Liver (tissue), 9 donors: ENCODE results near the gene GAN. TPM values are rescaled to one million over a fixed set of nuclear protein-coding genes. Genes with fewer than 3 reads are reported as not detected.

Experiments
- DNase-seq: peaks from one replicate; pipeline ENCODE4 v3.0.0-alpha.2; 2017; ENCODE audit warnings: low spot score
- H3K27ac ChIP-seq, 2 donors: one replicate each; pipeline ENCODE4 v1.7.0; 2013; ENCODE audit warnings: inconsistent platforms in 2 of 2, low read length in 2 of 2, control low read depth in 1 of 2, low read depth in 1 of 2, mild to moderate bottlenecking in 1 of 2
- H3K27me3 ChIP-seq, 4 donors: one replicate each; pipeline versions ENCODE4 v1.6.1 to v1.7.0; 2013; ENCODE audit warnings: low read length in 3 of 4, inconsistent platforms in 1 of 4, mild to moderate bottlenecking in 1 of 4, moderate library complexity in 1 of 4; ENCODE audit not compliant: control insufficient read depth in 4 of 4, insufficient read depth in 4 of 4
- H3K36me3 ChIP-seq, 4 donors: one replicate each; pipeline versions ENCODE4 v1.6.1 to v1.7.0; 2013; ENCODE audit warnings: low read length in 3 of 4, mild to moderate bottlenecking in 3 of 4, low read depth in 1 of 4, moderate library complexity in 1 of 4; ENCODE audit not compliant: control insufficient read depth in 4 of 4, insufficient read depth in 3 of 4
- H3K4me1 ChIP-seq, 4 donors: one replicate each; pipeline versions ENCODE4 v1.6.1 to v1.7.0; 2013; ENCODE audit warnings: low read length in 3 of 4, mild to moderate bottlenecking in 3 of 4, moderate library complexity in 1 of 4; ENCODE audit not compliant: control insufficient read depth in 4 of 4, insufficient read depth in 4 of 4
- H3K4me3 ChIP-seq, 3 donors: one replicate each; pipeline versions ENCODE4 v1.6.1 to v1.7.0; 2013; ENCODE audit warnings: low read length in 3 of 3, control low read depth in 1 of 3, low read depth in 1 of 3, mild to moderate bottlenecking in 1 of 3
- H3K9ac ChIP-seq, 2 donors: one replicate each; pipeline ENCODE4 v1.7.0; 2013; ENCODE audit warnings: low read length in 2 of 2, mild to moderate bottlenecking in 2 of 2, moderate library complexity in 2 of 2, control low read depth in 1 of 2, low read depth in 1 of 2
- H3K9me3 ChIP-seq, 4 donors: one replicate each; pipeline versions ENCODE4 v1.6.1 to v1.7.0; 2013; ENCODE audit warnings: low read length in 3 of 4; ENCODE audit not compliant: control insufficient read depth in 4 of 4
- CTCF ChIP-seq: fragments of 150-350 bp; IDR thresholded peaks from 2 replicates; pipeline ENCODE4 v1.5.1; 2017; ENCODE audit warnings: improper control_type of control experiment, low read depth, low read length; ENCODE audit not compliant: missing input control
- EGR1 ChIP-seq, 2 donors: IDR thresholded peaks; 2 replicates each; pipeline ENCODE4 v1.6.1; 2016 to 2018; ENCODE audit warnings: antibody characterized with exemption in 2 of 2, low read depth in 2 of 2
- GABPA ChIP-seq, 2 donors: IDR thresholded peaks in 1 of 2; conservative IDR thresholded peaks in 1 of 2; 2 replicates each; pipeline ENCODE4 v1.6.1; 2016; ENCODE audit warnings: antibody characterized with exemption in 2 of 2, mild to moderate bottlenecking in 1 of 2, moderate library complexity in 1 of 2
- HNF4A ChIP-seq, 2 donors: conservative IDR thresholded peaks; 2 replicates each; pipeline ENCODE4 v1.6.1; 2016; ENCODE audit warnings: antibody characterized with exemption in 2 of 2, mild to moderate bottlenecking in 2 of 2
- HNF4G ChIP-seq: IDR thresholded peaks from 2 replicates; pipeline ENCODE4 v1.6.1; 2016; ENCODE audit warnings: antibody characterized with exemption
- JUND ChIP-seq, 2 donors: IDR thresholded peaks; 2 replicates each; pipeline ENCODE4 v1.6.1; 2016; ENCODE audit warnings: antibody characterized with exemption in 2 of 2
- MAX ChIP-seq: IDR thresholded peaks from 2 replicates; pipeline ENCODE4 v1.6.1; 2016; ENCODE audit warnings: antibody characterized with exemption
- NR2F2 ChIP-seq: IDR thresholded peaks from 2 replicates; pipeline ENCODE4 v1.6.1; 2016; ENCODE audit warnings: antibody characterized with exemption
- RAD21 ChIP-seq, 2 donors: IDR thresholded peaks; 2 replicates each; pipeline ENCODE4 v1.6.1; 2016; ENCODE audit warnings: antibody characterized with exemption in 2 of 2, mild to moderate bottlenecking in 2 of 2
- REST ChIP-seq: IDR thresholded peaks from 2 replicates; pipeline ENCODE4 v1.6.1; 2016; ENCODE audit warnings: antibody characterized with exemption, mild to moderate bottlenecking
- RXRA ChIP-seq, 2 donors: IDR thresholded peaks; 2 replicates each; pipeline ENCODE4 v1.6.1; 2017 to 2018; ENCODE audit warnings: antibody characterized with exemption in 2 of 2, mild to moderate bottlenecking in 1 of 2
- SP1 ChIP-seq: IDR thresholded peaks from 2 replicates; pipeline ENCODE4 v1.6.1; 2018; ENCODE audit warnings: antibody characterized with exemption, mild to moderate bottlenecking
- TAF1 ChIP-seq: conservative IDR thresholded peaks from 2 replicates; pipeline ENCODE4 v1.6.1; 2016; ENCODE audit warnings: antibody characterized with exemption, mild to moderate bottlenecking
- YY1 ChIP-seq: IDR thresholded peaks from 2 replicates; pipeline ENCODE4 v1.6.1; 2016; ENCODE audit warnings: antibody characterized with exemption, mild to moderate bottlenecking
- WGBS: extraction: QIAGEN DNeasy Blood & Tissue Kit; methylation state at CpG from one replicate; pipeline ENCODE4 v1.1.7; 2013; 5-methylcytosine and 5-hydroxymethylcytosine counted together
- polyA plus RNA-seq, 2 donors: library from polyadenylated mRNA; stranded (reverse) in 1 of 2; unstranded in 1 of 2; fragments of 200-250 nt in 1 of 2; fragments of >200 nt in 1 of 2; fragmentation: Nextera tagmentation in 1 of 2; extraction: Ambion mirVana in 1 of 2; gene quantifications; one replicate each; pipeline versions ENCODE4 v1.2.1 to v1.2.3, GENCODE V29; 2013 to 2015
- total RNA-seq, 2 donors: library from RNA; depleted of rRNA; stranded (reverse); fragments of >200 nt; gene quantifications; one replicate each; pipeline ENCODE4 v1.2.3, GENCODE V29; 2014
- TF ChIP-seq, protein P1 (sequence below): IDR thresholded peaks from 2 replicates; pipeline ENCODE4 v1.6.1; 2016; ENCODE audit warnings: antibody characterized with exemption
- donor health status: healthy.
- donor health status: healthy.
- donor health status: healthy.
- donor health status: healthy.
- donor health status: healthy.

The GAN gene
- total and polyA plus RNA-seq, 4 donors = 0.33 to 5.5 (median 1.5) TPM

- TF ChIP-seq GABPA (IDR thresholded peaks at IDR 0.05 in 1 of 2, conservative IDR thresholded peaks at IDR 0.05 in 1 of 2) = no peak
Observed at GRCh38 chr16:81405702-81406113, 90.9 kb downstream of the GAN start (continued).

DNA sequence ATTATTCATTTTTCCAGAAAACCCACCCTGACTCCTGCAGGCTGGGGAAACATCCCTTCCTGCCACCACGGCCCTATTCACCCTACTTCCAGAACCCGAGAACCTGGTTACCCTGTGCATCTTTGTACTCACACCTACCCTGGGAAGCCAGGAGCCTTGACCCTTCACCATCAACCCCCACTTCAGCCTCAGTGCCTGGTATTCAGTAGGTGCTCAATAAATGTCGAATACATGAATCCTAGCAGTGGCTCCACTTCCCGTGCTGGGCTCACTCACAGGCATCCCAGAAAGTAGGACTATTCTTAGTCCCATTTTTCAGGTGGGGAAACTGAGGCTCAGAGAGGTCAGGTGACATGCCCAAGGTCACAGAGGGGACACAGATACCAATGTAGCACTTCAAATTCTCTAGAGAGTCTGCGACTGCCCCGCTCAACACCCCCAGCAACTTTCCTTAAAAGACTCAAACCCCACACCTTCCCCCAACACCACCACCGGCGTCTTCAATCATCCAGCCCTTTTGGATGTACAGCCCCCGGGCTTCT, 93.7 kb downstream of the GAN start:
- WGBS = 87% methylated on average over 9 of the region's 9 CpGs
- Histone ChIP-seq H3K9me3 (no peaks in the 10 kb centered on the region), H3K27ac (no peak overlapping the region), H3K36me3 (no peaks in the 10 kb centered on the region), H3K4me3 (no peak overlapping the region), H3K27me3 (no peaks in the 10 kb centered on the region), H3K9ac (no peak overlapping the region), H3K4me1 (peaks cover 0 to 6% (median 5%) of the 10 kb centered on the region in 4 donors)
- TF ChIP-seq HNF4G (no peak), RAD21 (IDR thresholded peaks at IDR 0.05) (no peak), MAX (no peak), YY1 (no peak), RXRA (IDR thresholded peaks at IDR 0.05) (no peak), TAF1 (no peak), CTCF (no peak), GABPA (IDR thresholded peaks at IDR 0.05 in 1 of 2, conservative IDR thresholded peaks at IDR 0.05 in 1 of 2) (no peak)
- TF ChIP-seq, protein P1, sequence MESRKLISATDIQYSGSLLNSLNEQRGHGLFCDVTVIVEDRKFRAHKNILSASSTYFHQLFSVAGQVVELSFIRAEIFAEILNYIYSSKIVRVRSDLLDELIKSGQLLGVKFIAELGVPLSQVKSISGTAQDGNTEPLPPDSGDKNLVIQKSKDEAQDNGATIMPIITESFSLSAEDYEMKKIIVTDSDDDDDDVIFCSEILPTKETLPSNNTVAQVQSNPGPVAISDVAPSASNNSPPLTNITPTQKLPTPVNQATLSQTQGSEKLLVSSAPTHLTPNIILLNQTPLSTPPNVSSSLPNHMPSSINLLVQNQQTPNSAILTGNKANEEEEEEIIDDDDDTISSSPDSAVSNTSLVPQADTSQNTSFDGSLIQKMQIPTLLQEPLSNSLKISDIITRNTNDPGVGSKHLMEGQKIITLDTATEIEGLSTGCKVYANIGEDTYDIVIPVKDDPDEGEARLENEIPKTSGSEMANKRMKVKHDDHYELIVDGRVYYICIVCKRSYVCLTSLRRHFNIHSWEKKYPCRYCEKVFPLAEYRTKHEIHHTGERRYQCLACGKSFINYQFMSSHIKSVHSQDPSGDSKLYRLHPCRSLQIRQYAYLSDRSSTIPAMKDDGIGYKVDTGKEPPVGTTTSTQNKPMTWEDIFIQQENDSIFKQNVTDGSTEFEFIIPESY = no peak
- no peak for DNase-seq

DNA sequence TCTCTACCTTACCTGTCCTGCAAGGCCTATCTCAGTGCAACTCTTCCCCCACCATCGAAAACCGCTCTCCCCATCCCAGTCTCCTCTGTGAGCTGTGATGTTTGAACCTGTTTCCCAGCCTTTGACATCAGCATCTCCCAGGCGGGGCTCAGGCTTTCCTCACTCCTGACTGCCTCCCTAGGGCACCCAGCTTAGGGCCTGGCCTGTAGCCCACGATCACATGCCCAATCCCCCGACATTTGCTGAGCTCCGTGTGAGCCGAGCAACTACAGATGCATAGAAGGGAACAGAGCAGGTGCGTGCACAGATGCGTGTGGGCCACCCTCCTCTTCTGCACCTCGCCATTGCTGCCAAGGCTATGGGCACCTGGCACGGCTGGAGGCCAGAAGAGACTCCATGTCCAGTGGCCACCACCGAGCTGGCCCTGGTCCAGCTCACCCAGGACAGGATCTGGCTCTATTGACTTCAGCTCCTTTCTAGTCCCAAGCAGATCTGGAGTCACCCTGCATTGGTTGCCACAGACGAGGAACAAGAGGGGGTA, 94.3 kb downstream of the GAN start:
- Histone ChIP-seq H3K27ac (no peak overlapping the region), H3K9me3 (no peaks in the 10 kb centered on the region), H3K36me3 (no peaks in the 10 kb centered on the region), H3K27me3 (no peaks in the 10 kb centered on the region), H3K9ac (no peak overlapping the region), H3K4me3 (no peak overlapping the region), H3K4me1 (peaks cover 0 to under 1% (median 0%) of the 10 kb centered on the region in 4 donors)
- no peak for DNase-seq
- 88% methylated on average over 13 of the region's 13 CpGs for WGBS
- TF ChIP-seq, protein P1 = no peak
- TF ChIP-seq CTCF (no peak), SP1 (no peak), JUND (IDR thresholded peaks at IDR 0.05) (no peak), HNF4A (conservative IDR thresholded peaks at IDR 0.05) (no peak), NR2F2 (no peak), REST (no peak), EGR1 (IDR thresholded peaks at IDR 0.05; ENCODE audit: low read depth in 2 of 2) (no peak)
